NCI-H146 treated with DMSO at 0.1 percent for 48 hours (cell line): ENCODE measurements around the gene NUP37.

Experiments used
- DNase-seq: peaks from one replicate; lab custom pipeline; 2025; ENCODE audit not compliant: unreplicated experiment; lab: John Stamatoyannopoulos, UW

NUP37 gene

GRCh38 chr12:102031852-102032251, 88.1 kb downstream of the NUP37 start:
- no peak for DNase-seq

- DNase-seq, result no peak
These were observed 90.8 kb downstream of the NUP37 start for GRCh38 chr12:102029141-102029540.

GRCh38 chr12:102026728-102027127, 93.2 kb downstream of the NUP37 start:
- DNase-seq, result no peak

GRCh38 chr12:102024765-102025164, 95.1 kb downstream of the NUP37 start:
- DNase-seq, result no peak

- no peak for DNase-seq
These were observed 96.5 kb downstream of the NUP37 start for GRCh38 chr12:102023343-102023930.
